NCI-H1436 treated with DMSO at 0.1 percent for 48 hours (cell line): ENCODE measurements around the gene GP2.
"Not testable (repeated sequence)": the region's sequence is repeated elsewhere in the genome, so short reads cannot be mapped to it uniquely, and the experiment has no call there.

Source experiments
- DNase-seq: peaks from one replicate; lab custom pipeline; 2025; lab: John Stamatoyannopoulos, UW

GP2 gene

GRCh38 chr16:20325005-20325404, 2.3 kb downstream of the GP2 start:
- no peak for DNase-seq

DNA sequence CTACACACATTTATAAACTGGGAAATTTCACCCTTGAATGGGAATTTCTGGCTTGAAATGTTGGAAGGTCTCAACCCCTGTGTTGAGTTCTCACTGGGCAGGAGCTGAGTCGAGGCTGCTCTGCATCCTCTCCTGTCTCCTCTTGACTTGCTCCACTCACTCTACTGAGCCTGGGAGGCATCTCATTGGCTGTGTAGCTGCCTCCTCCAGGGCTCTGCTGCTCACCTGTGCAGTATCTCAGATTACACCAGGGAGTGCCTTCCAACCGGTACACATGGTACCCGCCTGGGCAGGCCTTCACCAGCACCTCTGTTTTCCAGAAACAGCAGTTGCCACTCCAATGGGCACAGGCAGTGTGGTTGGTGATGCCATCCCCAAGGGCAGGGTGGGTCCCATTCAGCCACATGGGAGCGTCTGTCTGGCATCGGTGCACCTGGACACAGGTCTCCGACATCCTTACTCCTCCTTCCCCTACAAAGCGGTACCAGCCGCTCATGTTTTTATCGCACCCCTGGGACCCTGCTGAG, 3.7 kb downstream of the GP2 start:
- DNase-seq, result no peak

- no peak for DNase-seq
Observed at GRCh38 chr16:20322696-20323095, 4.6 kb downstream of the GP2 start.

DNA sequence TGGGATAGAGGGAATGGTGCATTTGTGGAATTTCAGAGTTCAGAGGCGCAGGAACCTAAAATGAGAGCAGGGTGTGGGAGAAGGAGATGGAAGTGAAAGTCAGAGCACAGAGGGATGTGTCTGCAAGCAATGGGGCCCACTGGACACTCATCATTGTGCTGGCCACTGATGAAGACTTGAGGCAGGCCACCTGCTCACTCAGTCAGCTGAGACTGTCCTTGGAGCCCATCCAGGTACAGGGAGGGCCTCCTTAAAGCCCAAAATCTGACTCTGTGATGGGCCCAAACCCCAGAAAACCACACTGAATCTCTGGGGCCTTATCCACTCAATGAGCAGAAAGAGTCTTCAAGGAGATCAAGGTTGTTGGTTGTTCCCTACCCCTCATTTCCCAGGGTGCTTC, 5.6 kb downstream of the GP2 start:
- DNase-seq, result no peak

DNA sequence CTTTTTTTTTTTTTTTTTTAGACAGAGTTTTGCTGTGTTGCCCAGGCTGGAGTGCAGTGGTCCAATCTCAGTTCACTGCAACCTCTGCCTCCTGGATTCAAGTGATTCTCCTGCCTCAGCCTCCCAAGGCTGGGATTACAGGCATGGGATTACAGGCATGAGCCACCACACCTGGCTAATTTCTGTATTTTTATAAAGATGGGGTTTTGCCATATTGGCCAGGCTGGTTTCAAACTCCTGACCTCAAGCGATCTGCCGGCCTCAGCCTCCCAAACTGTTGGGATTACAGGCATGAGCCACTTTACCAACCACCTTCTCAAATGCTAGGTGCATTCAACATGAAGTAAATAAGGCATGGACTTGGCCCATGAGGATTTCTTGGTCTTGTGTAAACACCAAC, 6.3 kb downstream of the GP2 start:
- DNase-seq, result not testable (repeated sequence)

DNA sequence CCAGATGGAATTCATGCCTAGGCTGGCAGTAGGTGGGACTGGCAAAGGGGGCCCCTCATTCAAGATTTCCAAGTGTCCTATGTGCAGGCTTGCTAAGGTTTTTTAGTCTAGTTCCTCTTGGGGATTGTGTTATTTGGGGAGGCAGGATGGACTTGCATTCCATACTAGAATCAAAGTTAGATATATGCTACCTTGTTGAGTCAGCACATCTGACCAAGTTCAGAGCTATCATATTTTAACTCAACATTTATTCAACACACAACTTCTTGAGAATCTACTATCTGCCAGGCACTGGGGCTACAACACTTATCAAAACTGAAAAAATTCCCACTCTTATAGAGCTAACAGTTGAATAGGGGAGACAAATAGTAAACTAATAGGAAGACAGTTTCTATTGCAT, 6.7 kb downstream of the GP2 start:
- DNase-seq, result no peak

GRCh38 chr16:20320178-20320577, 7.1 kb downstream of the GP2 start:
- DNase-seq, result no peak

GRCh38 chr16:20319406-20319805, 7.9 kb downstream of the GP2 start:
- DNase-seq, result no peak

DNA sequence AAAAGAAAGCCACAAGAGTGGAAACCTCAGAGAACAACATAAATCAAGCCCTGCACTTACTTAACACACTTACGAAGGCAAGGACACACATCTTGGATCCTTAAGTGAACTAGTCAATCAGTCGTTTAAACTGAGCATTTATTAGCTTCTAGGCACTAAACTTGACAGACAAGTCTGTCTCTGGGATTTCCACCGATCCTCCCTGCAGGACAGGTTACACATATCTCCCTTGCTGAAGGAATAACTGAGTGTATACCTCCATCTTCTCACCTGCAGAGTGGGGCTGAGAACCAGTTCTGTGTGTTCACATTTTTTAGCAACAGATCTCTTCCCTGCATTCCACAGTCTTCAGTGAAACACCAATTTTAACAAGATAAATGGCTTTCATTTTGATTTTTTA, 8.9 kb downstream of the GP2 start:
- DNase-seq, result no peak

DNA sequence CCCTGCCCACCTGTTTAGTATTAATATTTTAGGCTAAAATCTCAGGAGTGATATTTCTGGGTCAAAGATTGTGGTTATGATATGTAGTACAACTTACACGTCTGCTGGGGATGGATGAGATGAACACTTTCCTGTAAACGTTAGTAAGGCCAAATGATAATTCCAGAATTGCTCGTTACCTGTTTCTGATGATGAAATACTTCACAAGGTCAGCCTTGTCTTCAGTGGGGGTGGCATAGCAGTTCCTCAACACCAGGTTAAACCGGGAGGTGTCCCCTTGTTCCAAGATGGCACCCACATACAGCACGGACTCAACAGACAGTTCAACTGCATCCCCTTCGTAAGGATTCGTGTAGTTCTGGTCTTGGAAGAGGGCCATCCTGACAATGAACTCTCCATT, 9.3 kb downstream of the GP2 start:
- DNase-seq, result no peak

- DNase-seq, result no peak
Observed at GRCh38 chr16:20317117-20317516, 10.2 kb downstream of the GP2 start.

GRCh38 chr16:20316715-20317114, 10.6 kb downstream of the GP2 start:
- no peak for DNase-seq

DNA sequence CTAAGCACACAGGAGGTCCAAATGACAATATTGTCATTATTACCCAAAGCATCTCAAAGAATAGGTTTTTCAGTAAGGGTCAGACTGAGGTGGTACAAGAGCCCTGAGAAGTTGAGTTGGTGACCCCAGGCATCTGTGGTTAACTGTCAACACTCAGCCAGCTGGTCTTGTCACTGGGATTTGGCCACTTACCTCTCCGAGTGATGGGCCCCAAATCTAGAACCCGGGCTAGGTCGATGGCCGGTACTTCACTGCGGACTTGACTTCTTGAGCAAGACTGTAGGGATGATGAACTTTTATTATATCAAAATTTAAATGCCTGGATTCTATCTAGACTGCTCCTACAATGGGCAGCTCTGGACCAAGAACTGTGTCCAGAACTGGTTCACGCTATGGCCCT, 11.5 kb downstream of the GP2 start:
- no peak for DNase-seq

- DNase-seq, result no peak
Observed at GRCh38 chr16:20314575-20314974, 12.7 kb downstream of the GP2 start.

DNA sequence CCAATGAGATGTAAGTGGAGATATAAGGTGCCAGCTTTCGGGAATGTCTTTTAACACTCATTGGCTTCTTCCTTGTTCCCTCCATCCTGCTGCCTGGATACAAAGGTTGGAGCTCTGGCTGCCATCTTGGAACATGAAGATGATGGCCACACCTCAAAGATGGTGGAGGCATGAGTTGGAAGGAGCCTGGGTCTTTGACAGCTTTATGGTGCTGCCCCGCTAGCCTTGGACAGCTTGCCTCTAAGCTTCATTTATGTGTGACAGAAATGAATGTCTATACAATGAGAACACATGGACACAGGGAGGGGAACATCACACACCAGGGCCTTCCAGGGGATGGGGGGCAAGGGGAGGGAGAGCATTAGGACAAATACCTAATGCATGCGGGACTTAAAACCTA, 13.6 kb downstream of the GP2 start:
- no peak for DNase-seq

DNA sequence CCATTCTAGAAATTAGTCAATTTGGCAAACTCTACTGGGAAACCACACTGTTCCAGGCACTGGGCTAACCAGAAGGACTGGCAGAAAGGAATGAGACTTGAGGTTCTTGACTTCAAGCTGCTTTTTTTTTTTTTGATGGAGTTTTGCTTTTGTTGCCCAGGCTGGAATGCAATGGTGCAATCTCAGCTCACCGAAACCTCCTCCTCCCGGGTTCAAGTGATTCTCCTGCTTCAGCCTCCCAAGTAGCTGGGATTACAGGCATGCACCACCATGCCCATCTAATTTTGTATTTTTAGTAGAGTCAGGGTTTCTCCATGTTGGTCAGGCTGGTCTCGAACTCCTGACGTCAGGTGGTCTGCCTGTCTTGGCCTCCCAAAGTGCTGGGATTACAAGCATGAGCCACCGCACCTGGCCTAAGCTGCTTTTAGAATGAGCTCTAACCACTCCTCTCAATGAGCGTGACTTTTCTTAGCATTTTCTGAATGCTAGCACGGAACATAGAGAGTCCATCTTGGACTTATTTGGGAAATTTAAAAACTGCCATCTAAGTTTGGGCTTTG, 14.7 kb downstream of the GP2 start:
- not testable (repeated sequence) for DNase-seq

GRCh38 chr16:20311548-20311947, 15.8 kb downstream of the GP2 start:
- DNase-seq, result no peak

DNA sequence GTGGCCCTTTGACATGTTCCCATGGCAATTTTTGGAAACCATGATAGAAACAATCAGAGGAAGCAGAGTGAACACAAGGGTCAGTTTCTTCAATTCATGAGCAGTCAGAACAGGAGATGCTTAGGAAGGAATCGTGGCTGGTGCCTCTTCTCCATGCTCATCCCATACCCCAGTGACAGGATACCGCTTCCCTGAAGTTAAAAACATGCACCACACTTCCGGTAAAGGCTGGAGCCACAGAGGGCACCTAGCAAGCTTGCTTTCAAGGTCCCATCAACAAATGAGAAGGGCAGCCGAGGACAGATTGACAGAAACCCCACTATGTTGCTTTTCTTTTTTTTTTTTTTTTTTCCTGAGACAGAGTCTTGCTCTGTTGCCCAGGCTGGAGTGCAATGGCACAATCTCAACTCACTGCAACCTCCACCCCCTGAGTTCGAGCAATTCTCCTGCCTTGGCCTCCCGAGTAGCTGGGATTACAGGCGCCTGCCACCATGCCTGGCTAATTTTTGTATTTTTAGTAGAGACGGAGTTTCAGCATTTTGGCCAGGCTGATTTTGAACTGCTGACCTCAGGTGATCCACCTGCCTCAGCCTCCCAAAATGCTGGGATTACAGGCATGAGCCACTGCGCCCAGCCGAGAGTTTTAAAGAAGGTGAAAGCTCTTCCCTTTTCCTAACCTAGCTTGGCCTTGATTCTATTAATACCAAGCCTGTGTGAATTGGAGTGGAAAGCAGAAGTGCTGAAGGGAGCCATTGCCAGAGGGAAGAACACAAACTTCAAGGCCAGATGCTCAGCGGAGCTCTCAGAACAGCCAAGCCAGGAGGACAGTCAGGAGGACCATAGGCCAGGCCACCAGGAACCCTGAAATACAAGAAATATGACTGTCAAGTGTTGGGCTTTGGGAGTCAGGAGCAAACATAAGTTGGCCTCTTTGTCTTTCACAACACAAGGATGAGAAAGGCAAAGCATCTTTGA, 16.6 kb downstream of the GP2 start:
- DNase-seq, result no peak

- no peak for DNase-seq
Observed at GRCh38 chr16:20309786-20310185, 17.5 kb downstream of the GP2 start.

DNA sequence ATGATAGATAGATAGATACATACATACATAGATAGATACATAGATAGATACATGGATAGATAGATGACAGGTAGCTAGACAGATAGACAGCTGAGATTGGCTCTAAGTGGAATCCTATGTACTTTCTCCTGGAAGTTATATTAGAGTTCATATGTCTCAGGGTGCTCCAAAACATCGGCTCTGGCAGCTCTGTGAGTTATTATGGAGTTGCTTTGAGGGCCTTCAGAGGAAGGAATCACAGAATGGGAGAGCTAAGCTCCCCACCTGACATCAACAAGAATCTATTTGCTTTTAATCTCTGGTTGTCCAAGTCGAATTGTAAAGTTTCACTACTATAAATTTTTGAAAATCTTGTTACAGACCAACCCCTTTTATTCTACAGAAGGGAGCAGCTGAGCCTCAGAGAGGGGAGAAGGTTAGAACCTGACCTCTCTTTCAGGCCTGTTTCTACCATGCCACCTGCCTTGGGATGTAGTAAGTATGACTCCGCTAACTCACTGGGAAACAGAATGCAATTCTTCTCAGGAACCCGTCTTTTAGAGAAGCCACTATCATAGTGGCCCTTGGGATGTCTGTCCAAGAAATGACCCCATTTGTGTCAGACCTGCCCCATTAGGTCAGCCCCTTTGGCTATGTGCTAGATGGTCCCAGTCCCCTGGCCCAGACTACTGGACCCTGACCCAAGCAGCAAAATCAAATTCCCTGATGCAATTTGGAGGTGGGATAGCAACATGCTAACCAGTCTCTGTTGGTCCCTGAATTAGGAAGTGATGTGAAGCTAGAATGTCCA, 18.3 kb downstream of the GP2 start:
- no peak for DNase-seq

DNA sequence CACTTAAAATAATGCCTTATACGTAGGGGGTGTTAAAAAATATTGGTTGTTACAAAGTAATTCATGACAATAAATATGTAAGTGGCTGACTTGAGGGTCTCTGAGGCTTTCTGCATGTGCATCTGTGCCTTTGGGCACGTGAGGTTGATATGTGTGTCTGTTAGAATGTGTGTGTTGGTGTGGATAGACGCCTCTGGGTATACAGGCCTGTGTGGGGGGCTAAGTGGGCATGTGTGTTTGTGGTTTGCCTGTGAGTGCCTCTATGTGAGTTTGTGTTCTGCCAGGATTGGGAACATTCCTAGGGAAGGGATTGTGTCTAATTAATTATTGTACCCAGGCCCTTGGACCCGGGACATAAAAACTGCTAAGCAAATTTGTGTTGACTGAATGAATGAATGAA, 19.0 kb downstream of the GP2 start:
- DNase-seq, result no peak

- no peak for DNase-seq
Observed at GRCh38 chr16:20307791-20308190, 19.5 kb downstream of the GP2 start.

GRCh38 chr16:20307240-20307671, 20.1 kb downstream of the GP2 start:
- no peak for DNase-seq
